GM23338 (cell line): ENCODE measurements around the gene CD46.
"Not testable (repeated sequence)": the region's sequence is repeated elsewhere in the genome, so short reads cannot be mapped to it uniquely, and the experiment has no call there.

ENCODE experiments used
- CTCF ChIP-seq, 2 experiments: fragments of 200-600 bp in 1 of 2; sonication (generic) in 1 of 2; conservative IDR thresholded peaks; 2 replicates each; pipeline versions ENCODE4 v1.5.1 to v1.6.1; 2016 to 2017; ENCODE audit warnings: antibody characterized with exemption in 2 of 2, low read depth in 2 of 2, mild to moderate bottlenecking in 2 of 2, moderate library complexity in 1 of 2
- EZH2 ChIP-seq: fragments of 200-600 bp; sonication (generic); IDR thresholded peaks from one replicate; pipeline ENCODE4 v1.8.0; 2017; ENCODE audit warnings: antibody characterized with exemption, mild to moderate bottlenecking, low read depth; ENCODE audit not compliant: unreplicated experiment
- POLR2AphosphoS5 ChIP-seq: IDR thresholded peaks from 2 replicates; pipeline ENCODE4 v1.6.1; 2016; ENCODE audit warnings: antibody characterized with exemption, low read depth

- TF ChIP-seq CTCF (conservative IDR thresholded peaks at IDR 0.05; ENCODE audit: low read depth in 2 of 2); POLR2AphosphoS5; EZH2: not testable (repeated sequence)
Measured at GRCh38 chr1:207737503-207738157, 14.2 kb upstream of the CD46 start.
